ENCODE results near the gene ARL13A.
A peak's percentile ranks its signal among the peaks of the same experiment; 100 is the strongest.
"Not testable (repeated sequence)": the region's sequence is repeated elsewhere in the genome, so short reads cannot be mapped to it uniquely, and the experiment has no call there.

Gene ARL13A

DNA sequence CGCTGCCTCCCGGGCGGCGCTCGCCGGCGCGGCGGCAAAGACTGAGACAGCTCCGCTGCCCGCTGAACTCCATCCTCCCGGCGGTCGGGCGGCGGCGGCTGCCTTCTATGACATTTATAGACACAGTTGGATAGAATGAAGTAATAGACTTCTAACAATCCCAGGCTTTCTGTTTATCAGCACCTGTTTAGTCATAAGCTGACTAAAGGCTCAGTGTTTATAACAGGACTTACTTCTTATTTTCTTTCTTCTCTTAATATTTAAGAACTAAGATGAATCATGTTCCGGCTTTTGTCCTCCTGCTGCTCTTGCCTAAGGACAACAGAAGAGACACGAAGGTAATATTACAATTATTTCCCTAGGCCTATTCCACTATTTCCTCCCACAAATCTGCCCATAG lies 3.9 kb downstream of the ARL13A start:
- Mint-ChIP-seq H3K27me3 (ENCODE audit: low read depth) (no peaks in the 10 kb centered on the region), H3K27ac (no peak overlapping the region), H3K9me3 (no peaks in the 10 kb centered on the region), H3K4me1 (ENCODE audit: low read depth) (no peaks in the 10 kb centered on the region), H3K4me3 (no peak overlapping the region), H3K36me3 (ENCODE audit: low read depth) (no peaks in the 10 kb centered on the region)

DNA sequence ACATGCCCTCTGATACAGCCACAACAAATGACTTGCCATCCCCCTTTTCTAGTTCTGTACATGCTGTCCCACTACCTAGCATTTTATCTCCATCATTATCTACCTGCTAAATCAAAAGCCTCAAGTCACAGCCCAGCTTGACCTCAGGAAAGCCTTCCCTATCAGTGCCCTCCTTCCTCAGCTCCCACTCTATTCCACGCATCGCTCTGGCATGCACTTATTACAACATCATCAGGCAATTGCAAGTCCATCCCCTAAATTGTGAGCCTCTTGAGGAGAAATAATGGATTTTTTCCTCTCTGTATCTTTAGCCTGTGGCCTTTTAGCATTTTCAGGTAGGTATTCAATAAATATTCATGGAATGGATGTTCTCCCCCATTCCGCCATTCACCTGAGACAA lies 5.7 kb downstream of the ARL13A start:
- no peaks in the 10 kb centered on the region for H3K27me3 Mint-ChIP-seq (ENCODE audit: low read depth)
- H3K9me3 Mint-ChIP-seq = no peaks in the 10 kb centered on the region
- H3K4me1 Mint-ChIP-seq (ENCODE audit: low read depth) = peaks cover 3% of the 10 kb centered on the region
- no peak overlapping the region for H3K4me3 Mint-ChIP-seq
- no peaks in the 10 kb centered on the region for H3K36me3 Mint-ChIP-seq (ENCODE audit: low read depth)
- H3K27ac Mint-ChIP-seq = no peak overlapping the region

GRCh38 chrX:100976211-100976610 lies 6.7 kb downstream of the ARL13A start:
- peaks cover 3% of the 10 kb centered on the region for H3K4me1 Mint-ChIP-seq (ENCODE audit: low read depth)
- no peaks in the 10 kb centered on the region for H3K36me3 Mint-ChIP-seq (ENCODE audit: low read depth)
- no peak overlapping the region for H3K4me3 Mint-ChIP-seq
- no peaks in the 10 kb centered on the region for H3K9me3 Mint-ChIP-seq
- H3K27me3 Mint-ChIP-seq (ENCODE audit: low read depth) = no peaks in the 10 kb centered on the region
- H3K27ac Mint-ChIP-seq = no peak overlapping the region

GRCh38 chrX:100979881-100980607 lies 10.5 kb downstream of the ARL13A start:
- no peaks in the 10 kb centered on the region for H3K9me3 Mint-ChIP-seq
- no peaks in the 10 kb centered on the region for H3K36me3 Mint-ChIP-seq (ENCODE audit: low read depth)
- H3K4me3 Mint-ChIP-seq = no peak overlapping the region
- H3K27ac Mint-ChIP-seq = no peak overlapping the region
- H3K4me1 Mint-ChIP-seq (ENCODE audit: low read depth) = peaks cover 3% of the 10 kb centered on the region
- no peaks in the 10 kb centered on the region for H3K27me3 Mint-ChIP-seq (ENCODE audit: low read depth)

- H3K4me1 Mint-ChIP-seq (ENCODE audit: low read depth) = peaks cover 3% of the 10 kb centered on the region
- H3K36me3 Mint-ChIP-seq (ENCODE audit: low read depth) = peaks cover 3% of the 10 kb centered on the region
- no peak overlapping the region for H3K4me3 Mint-ChIP-seq
- no peaks in the 10 kb centered on the region for H3K27me3 Mint-ChIP-seq (ENCODE audit: low read depth)
- no peaks in the 10 kb centered on the region for H3K9me3 Mint-ChIP-seq
- no peak overlapping the region for H3K27ac Mint-ChIP-seq
These were observed 11.3 kb downstream of the ARL13A start for GRCh38 chrX:100980608-100981497.

DNA sequence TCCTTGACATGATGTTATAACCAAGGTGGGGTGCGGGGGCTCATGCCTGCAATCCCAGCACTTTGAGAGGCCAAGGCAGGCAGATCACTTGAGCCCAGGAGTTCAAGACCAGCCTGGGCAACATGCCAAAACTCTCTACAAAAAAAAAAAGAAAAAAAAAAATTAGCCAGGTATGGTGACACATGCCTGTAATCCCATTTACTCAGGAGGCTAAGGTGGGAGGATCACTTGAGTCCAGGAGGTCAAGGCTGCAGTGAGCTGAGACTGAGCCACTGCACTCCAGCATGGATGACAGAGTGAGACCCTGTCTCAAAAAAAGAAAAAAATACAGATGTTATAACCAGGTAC lies 12.0 kb downstream of the ARL13A start:
- not testable (repeated sequence) for H3K27ac Mint-ChIP-seq, H3K9me3 Mint-ChIP-seq

GRCh38 chrX:100984818-100985217 lies 15.3 kb downstream of the ARL13A start:
- Mint-ChIP-seq H3K27me3 (ENCODE audit: low read depth) (no peaks in the 10 kb centered on the region), H3K27ac (no peak overlapping the region), H3K4me3 (no peak overlapping the region), H3K36me3 (ENCODE audit: low read depth) (peaks cover 6% of the 10 kb centered on the region), H3K4me1 (ENCODE audit: low read depth) (peaks cover 2% of the 10 kb centered on the region), H3K9me3 (no peaks in the 10 kb centered on the region)

More for the DNA sequence above, 12.0 kb downstream of the ARL13A start:
- not testable (repeated sequence) for H3K27me3 Mint-ChIP-seq (ENCODE audit: low read depth); H3K36me3 Mint-ChIP-seq (ENCODE audit: low read depth); H3K4me3 Mint-ChIP-seq; H3K4me1 Mint-ChIP-seq (ENCODE audit: low read depth)

- H3K4me3 Mint-ChIP-seq = no peak overlapping the region
- peaks cover 6% of the 10 kb centered on the region for H3K36me3 Mint-ChIP-seq (ENCODE audit: low read depth)
- peaks cover 14% of the 10 kb centered on the region for H3K4me1 Mint-ChIP-seq (ENCODE audit: low read depth)
- H3K27ac Mint-ChIP-seq = no peak overlapping the region
- no peaks in the 10 kb centered on the region for H3K9me3 Mint-ChIP-seq
- H3K27me3 Mint-ChIP-seq (ENCODE audit: low read depth) = no peaks in the 10 kb centered on the region
These were observed 20.6 kb downstream of the ARL13A start for GRCh38 chrX:100990139-100990538.

DNA sequence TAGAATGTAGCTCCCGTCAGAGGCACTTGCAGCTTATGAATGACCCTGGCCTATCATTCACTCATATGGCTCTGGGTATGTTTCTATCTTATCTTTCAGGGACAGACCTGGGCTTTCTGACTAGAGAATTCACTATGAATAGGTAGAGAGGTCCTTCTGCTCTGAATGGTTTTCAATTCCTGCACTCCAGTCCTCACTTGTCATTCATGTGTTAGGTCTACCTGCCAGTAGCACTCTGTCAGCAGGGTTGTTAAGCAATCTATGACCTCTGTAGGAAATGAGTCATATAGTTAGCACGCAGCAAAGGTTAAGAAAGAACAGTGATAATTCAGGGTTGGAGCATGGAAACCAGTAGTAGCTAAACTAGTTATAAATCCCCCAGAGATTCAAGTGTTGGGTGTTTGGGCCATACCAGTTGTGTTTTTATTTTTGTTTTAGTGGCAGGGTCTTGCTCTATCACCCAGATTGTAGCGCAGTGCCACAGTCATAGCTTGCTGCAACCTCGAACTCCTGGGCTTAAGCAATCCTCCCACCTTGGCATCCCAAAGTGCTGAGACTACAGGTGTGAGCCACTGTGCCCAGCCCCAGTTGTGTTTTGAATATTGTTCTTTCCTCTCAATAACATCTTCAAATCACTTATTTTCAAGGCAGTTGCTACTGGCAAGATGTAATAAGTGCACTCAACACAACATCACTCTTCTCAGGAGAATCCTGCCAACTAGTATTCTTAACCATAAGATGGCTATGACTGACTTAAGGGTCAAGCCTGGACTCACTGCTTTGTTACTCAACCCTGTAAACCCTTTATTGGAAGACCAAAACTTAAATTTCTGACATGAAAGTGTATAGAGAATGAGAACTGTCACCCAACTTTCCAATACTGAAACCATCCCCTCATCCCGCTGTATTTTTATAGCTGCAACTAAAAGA lies 25.1 kb downstream of the ARL13A start:
- no peak overlapping the region for H3K4me3 Mint-ChIP-seq
- peaks cover 19% of the 10 kb centered on the region for H3K4me1 Mint-ChIP-seq (ENCODE audit: low read depth)
- no peaks in the 10 kb centered on the region for H3K9me3 Mint-ChIP-seq
- H3K27me3 Mint-ChIP-seq (ENCODE audit: low read depth) = no peaks in the 10 kb centered on the region
- H3K36me3 Mint-ChIP-seq (ENCODE audit: low read depth) = no peaks in the 10 kb centered on the region
- peak overlapping the region; percentile 72 for H3K27ac Mint-ChIP-seq

GRCh38 chrX:100995469-100995868 lies 26.0 kb downstream of the ARL13A start:
- Mint-ChIP-seq H3K27ac (no peak overlapping the region), H3K4me3 (no peak overlapping the region), H3K27me3 (ENCODE audit: low read depth) (no peaks in the 10 kb centered on the region), H3K4me1 (ENCODE audit: low read depth) (peaks cover 16% of the 10 kb centered on the region), H3K9me3 (no peaks in the 10 kb centered on the region), H3K36me3 (ENCODE audit: low read depth) (no peaks in the 10 kb centered on the region)

GRCh38 chrX:100999451-100999850 lies 29.9 kb downstream of the ARL13A start:
- Mint-ChIP-seq H3K36me3 (ENCODE audit: low read depth) (peaks cover 1% of the 10 kb centered on the region), H3K9me3 (no peaks in the 10 kb centered on the region), H3K27me3 (ENCODE audit: low read depth) (no peaks in the 10 kb centered on the region), H3K27ac (no peak overlapping the region), H3K4me1 (ENCODE audit: low read depth) (peaks cover 12% of the 10 kb centered on the region), H3K4me3 (no peak overlapping the region)

DNA sequence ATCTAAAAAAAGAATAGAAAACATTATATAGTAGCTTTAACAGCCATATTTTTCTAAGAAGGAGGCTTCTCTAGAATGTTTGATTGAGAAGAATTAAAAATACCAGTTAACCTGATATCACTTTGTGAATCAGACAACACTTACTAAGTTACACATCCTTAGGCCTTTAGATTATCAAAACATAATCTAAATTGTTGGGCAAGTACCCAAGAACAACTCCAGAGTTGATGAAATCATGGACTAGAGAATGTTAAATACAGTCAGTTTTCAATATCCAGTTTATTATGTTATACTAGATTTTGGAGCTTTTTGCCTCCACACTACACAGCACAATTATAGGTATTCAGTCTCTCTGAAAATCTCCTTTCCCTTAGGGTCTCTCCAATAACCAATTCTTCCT lies 39.6 kb downstream of the ARL13A start:
- H3K9me3 Mint-ChIP-seq = no peaks in the 10 kb centered on the region
- H3K4me3 Mint-ChIP-seq = no peak overlapping the region
- peaks cover 16% of the 10 kb centered on the region for H3K36me3 Mint-ChIP-seq (ENCODE audit: low read depth)
- no peaks in the 10 kb centered on the region for H3K27me3 Mint-ChIP-seq (ENCODE audit: low read depth)
- no peak overlapping the region for H3K27ac Mint-ChIP-seq
- H3K4me1 Mint-ChIP-seq (ENCODE audit: low read depth) = no peaks in the 10 kb centered on the region

- not testable (repeated sequence) for H3K27me3 Mint-ChIP-seq (ENCODE audit: low read depth); H3K27ac Mint-ChIP-seq; H3K9me3 Mint-ChIP-seq; H3K4me1 Mint-ChIP-seq (ENCODE audit: low read depth); H3K4me3 Mint-ChIP-seq
- H3K36me3 Mint-ChIP-seq (ENCODE audit: low read depth) = peaks cover 15% of the 10 kb centered on the region
These were observed 42.5 kb downstream of the ARL13A start for GRCh38 chrX:101012031-101012430.

DNA sequence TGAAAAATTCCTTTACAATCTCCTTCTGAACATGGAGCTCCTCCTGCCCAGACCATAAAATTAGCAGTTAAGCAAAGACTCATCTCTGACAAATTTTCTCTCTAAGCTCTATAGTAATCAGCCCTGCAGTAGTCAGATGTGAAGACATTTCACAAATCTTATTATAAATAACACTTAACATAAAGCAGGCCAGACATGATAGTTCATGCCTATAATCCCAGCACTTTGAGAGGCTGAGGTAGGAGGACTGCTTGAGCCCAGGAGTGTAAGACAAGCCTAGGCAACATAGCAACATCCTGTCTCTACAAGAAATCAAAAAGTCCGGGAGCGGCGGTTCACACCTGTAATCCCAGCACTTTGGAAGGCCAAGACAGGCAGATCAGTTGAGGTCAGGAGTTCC lies 52.5 kb downstream of the ARL13A start:
- no peaks in the 10 kb centered on the region for H3K27me3 Mint-ChIP-seq (ENCODE audit: low read depth)
- peaks cover 3% of the 10 kb centered on the region for H3K4me1 Mint-ChIP-seq (ENCODE audit: low read depth)
- H3K4me3 Mint-ChIP-seq = no peak overlapping the region
- H3K27ac Mint-ChIP-seq = no peak overlapping the region
- no peaks in the 10 kb centered on the region for H3K9me3 Mint-ChIP-seq
- H3K36me3 Mint-ChIP-seq (ENCODE audit: low read depth) = peaks cover 26% of the 10 kb centered on the region
